ENCODE results near the gene SCYL1.
A peak's percentile ranks its signal among the peaks of the same experiment; 100 is the strongest.

The SCYL1 gene

DNA sequence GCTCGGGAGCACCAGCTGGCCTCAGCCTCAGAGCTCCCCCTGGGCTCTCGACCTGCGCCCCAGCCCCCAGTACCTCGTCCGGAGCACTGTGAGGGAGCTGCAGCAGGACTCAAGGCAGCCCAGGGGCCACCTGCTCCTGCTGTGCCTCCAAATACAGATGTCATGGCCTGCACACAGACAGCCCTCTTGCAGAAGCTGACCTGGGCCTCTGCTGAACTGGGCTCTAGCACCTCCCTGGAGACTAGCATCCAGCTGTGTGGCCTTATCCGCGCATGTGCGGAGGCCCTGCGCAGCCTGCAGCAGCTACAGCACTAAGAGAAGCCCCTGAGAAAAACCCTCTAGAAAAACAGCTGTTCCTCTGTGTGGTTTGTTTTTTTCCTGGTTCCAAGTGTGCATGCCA lies 46.5 kb downstream of the SCYL1 start:
- TF ChIP-seq REST (IDR thresholded peaks at IDR 0.05; ENCODE audit: insufficient read depth in 1 of 2, low read depth in 2 of 2, low read length in 2 of 2) (no peak), SIN3A (IDR thresholded peaks at IDR 0.05; ENCODE audit: borderline replicate concordance, insufficient read depth, low read length) (no peak), POLR2AphosphoS5 (IDR thresholded peaks at IDR 0.05; ENCODE audit: low read depth, low read length) (no peak), TAF1 (IDR thresholded peaks at IDR 0.05; ENCODE audit: borderline replicate concordance, insufficient read depth, low read length) (no peak), FOXP2 (optimal IDR thresholded peaks at IDR 0.05; ENCODE audit: borderline replicate concordance, extremely low read depth, extremely low read length, insufficient read depth) (no peak)

GRCh38 chr11:65571940-65572339 lies 47.1 kb downstream of the SCYL1 start:
- TF ChIP-seq REST (IDR thresholded peaks at IDR 0.05; ENCODE audit: insufficient read depth in 1 of 2, low read depth in 2 of 2, low read length in 2 of 2), result no peak
- no peak for TF ChIP-seq TAF1 (IDR thresholded peaks at IDR 0.05; ENCODE audit: borderline replicate concordance, insufficient read depth, low read length)
- no peak for TF ChIP-seq FOXP2 (optimal IDR thresholded peaks at IDR 0.05; ENCODE audit: borderline replicate concordance, extremely low read depth, extremely low read length, insufficient read depth)
- TF ChIP-seq POLR2AphosphoS5 (IDR thresholded peaks at IDR 0.05; ENCODE audit: low read depth, low read length), result no peak
- TF ChIP-seq SIN3A (IDR thresholded peaks at IDR 0.05; ENCODE audit: borderline replicate concordance, insufficient read depth, low read length), result 0 out of 2 replicates have a peak, but pooled peaks have one; percentile 41

DNA sequence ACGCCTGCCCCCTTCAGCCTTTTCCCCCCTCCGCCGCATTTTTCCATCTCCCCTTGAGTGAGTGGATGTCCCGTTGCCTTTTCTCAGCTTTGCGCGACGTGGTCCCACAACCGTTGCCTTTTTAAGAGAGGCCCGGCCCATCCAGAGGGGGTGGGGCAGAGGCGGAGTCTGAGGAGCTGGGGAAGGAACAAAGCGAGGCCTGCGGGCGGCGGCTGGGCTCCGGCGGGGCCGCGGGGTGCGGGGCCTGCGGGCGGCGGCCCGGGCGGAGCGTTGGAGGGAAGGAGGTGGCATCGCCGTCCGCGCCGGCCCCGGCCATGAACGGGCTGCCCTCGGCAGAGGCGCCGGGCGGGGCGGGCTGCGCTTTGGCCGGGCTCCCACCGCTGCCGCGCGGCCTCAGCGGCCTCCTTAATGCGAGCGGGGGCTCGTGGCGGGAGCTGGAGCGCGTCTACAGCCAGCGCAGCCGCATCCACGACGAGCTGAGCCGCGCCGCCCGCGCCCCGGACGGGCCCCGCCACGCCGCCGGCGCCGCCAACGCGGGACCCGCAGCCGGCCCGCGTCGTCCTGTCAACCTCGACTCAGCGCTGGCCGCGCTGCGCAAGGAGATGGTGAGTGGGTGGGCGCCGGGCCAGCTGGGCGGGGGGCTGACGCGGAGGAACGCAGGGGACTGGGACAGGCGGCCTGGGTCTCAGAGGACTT lies 47.6 kb downstream of the SCYL1 start, which contains the start of gene FAM89B:
FAM89B (plus strand) TSS at position 183 of the 696 bp plus-strand sequence; CDS start at position 315, 132 bp downstream.
- TF ChIP-seq REST (IDR thresholded peaks at IDR 0.05; ENCODE audit: insufficient read depth in 1 of 2, low read depth in 2 of 2, low read length in 2 of 2) (no peak), FOXP2 (optimal IDR thresholded peaks at IDR 0.05; ENCODE audit: borderline replicate concordance, extremely low read depth, extremely low read length, insufficient read depth) (no peak), SIN3A (IDR thresholded peaks at IDR 0.05; ENCODE audit: borderline replicate concordance, insufficient read depth, low read length) (peak; percentile 68; the same call in 1 of the 2 replicates), TAF1 (IDR thresholded peaks at IDR 0.05; ENCODE audit: borderline replicate concordance, insufficient read depth, low read length) (0 out of 2 replicates have a peak, but pooled peaks have one; percentile 30)

- TF ChIP-seq REST (IDR thresholded peaks at IDR 0.05; ENCODE audit: insufficient read depth in 1 of 2, low read depth in 2 of 2, low read length in 2 of 2) (no peak), FOXP2 (optimal IDR thresholded peaks at IDR 0.05; ENCODE audit: borderline replicate concordance, extremely low read depth, extremely low read length, insufficient read depth) (no peak), TAF1 (IDR thresholded peaks at IDR 0.05; ENCODE audit: borderline replicate concordance, insufficient read depth, low read length) (no peak), SIN3A (IDR thresholded peaks at IDR 0.05; ENCODE audit: borderline replicate concordance, insufficient read depth, low read length) (no peak), POLR2AphosphoS5 (IDR thresholded peaks at IDR 0.05; ENCODE audit: low read depth, low read length) (no peak)
Measured at GRCh38 chr11:65573391-65574079, 48.7 kb downstream of the SCYL1 start.

All from PFSK-1 (cell line).